Transverse colon (tissue), 3 donors: ENCODE results near the gene TRIM31.

ENCODE experiments used
- CTCF ChIP-seq, 5 experiments: fragments of 200-600 bp in 3 of 5; fragments of 450-650 bp in 2 of 5; sonication (generic) in 3 of 5; IDR thresholded peaks; 1 replicate in 2 of 5; 2 replicates in 3 of 5; pipeline ENCODE4 v1.5.1; 2016 to 2017; ENCODE audit warnings: antibody characterized with exemption in 5 of 5, inconsistent platforms in 3 of 5, mild to moderate bottlenecking in 2 of 5, moderate library complexity in 1 of 5
- POLR2A ChIP-seq: fragments of 450-650 bp; IDR thresholded peaks from one replicate; pipeline ENCODE4 v1.6.1; 2016; ENCODE audit warnings: antibody characterized with exemption, mild to moderate bottlenecking, moderate library complexity

- no peak for TF ChIP-seq CTCF (IDR thresholded peaks at IDR 0.05)
- no peak for TF ChIP-seq POLR2A
Measured at GRCh38 chr6:30130179-30130679, 17.3 kb upstream of the TRIM31 start.
